Activated CD8-positive, alpha-beta T cell treated with anti-CD3 and anti-CD28 coated beads for 36 hours (primary cell): ENCODE results near the gene PTPRK. TPM values are rescaled to one million over a fixed set of nuclear protein-coding genes. Genes with fewer than 3 reads are reported as not detected.

Source experiments
- ATAC-seq: fragments of 200-7000 bp; cut with Tn5 transposase; one replicate; pipeline ENCODE4 v1.10.0; 2021; ENCODE audit warnings: mild to moderate bottlenecking, moderate library complexity
- CTCF ChIA-PET: fragments of 350-600 bp; sonication (Branson Sonifier 250); formaldehyde crosslinking; loops from one replicate; lab custom pipeline; 2021; ENCODE audit warnings: antibody characterized with exemption; lab: Charles Lee
- POLR2A ChIA-PET: fragments of 350-600 bp; sonication (Branson Sonifier 250); formaldehyde crosslinking; loops from one replicate; lab custom pipeline; 2021; ENCODE audit warnings: antibody characterized with exemption; lab: Charles Lee
- DNase-seq: peaks from one replicate; pipeline ENCODE4 v3.0.0-alpha.2; 2020
- H3K27ac Mint-ChIP-seq: one replicate; pipeline ENCODE4 v1.8.0; 2021; ENCODE audit warnings: mild to moderate bottlenecking, mixed read lengths
- H3K27me3 Mint-ChIP-seq: one replicate; pipeline ENCODE4 v1.8.0; 2021; ENCODE audit warnings: mixed read lengths
- H3K36me3 Mint-ChIP-seq: one replicate; pipeline ENCODE4 v1.8.0; 2021; ENCODE audit warnings: low read depth, mixed read lengths
- H3K4me1 Mint-ChIP-seq: one replicate; pipeline ENCODE4 v1.8.0; 2021; ENCODE audit warnings: low read depth, mixed read lengths
- H3K4me3 Mint-ChIP-seq: one replicate; pipeline ENCODE4 v1.8.0; 2021; ENCODE audit warnings: mild to moderate bottlenecking, moderate library complexity, mixed read lengths
- H3K9me3 Mint-ChIP-seq: one replicate; pipeline ENCODE4 v1.8.0; 2021; ENCODE audit warnings: mixed read lengths
- intact Hi-C: fragments of 100-400 bp; cut with micrococcal nuclease; formaldehyde crosslinking; loops from one replicate; pipeline ENCODE4 v1.10.0; 2022
- total RNA-seq, 2 experiments: library from RNA; stranded (reverse); gene quantifications; one replicate each; pipeline ENCODE4 v1.2.3, GENCODE V29; 2021
- TF ChIP-seq, protein P1 (sequence below): fragments of 200-600 bp; IDR thresholded peaks from one replicate; pipeline ENCODE4 v1.8.0; 2022; ENCODE audit warnings: antibody characterized with exemption, mild to moderate bottlenecking

The PTPRK gene
- total RNA-seq, 2 experiments from 2014 or later: 7.7 to 8.9 TPM

DNA sequence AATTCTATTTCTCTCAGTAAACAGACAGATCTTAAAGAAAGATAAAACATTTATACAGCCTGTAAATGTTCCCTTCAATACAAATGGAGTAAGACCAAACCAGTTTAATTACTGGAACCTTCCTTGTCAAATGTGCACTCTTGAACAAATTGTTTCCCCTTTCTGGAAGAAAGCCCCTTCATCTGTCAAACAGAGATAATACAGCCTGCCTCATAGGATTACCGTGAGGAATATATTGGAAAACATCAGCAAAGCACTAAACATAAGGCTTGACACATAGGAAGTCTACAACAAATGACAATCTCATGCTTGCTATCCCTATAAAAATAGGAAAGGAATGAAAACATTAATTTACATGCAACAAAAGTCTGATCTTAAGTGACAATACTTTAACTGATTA lies 173.8 kb downstream of the PTPRK start:
- DNase-seq: no peak
- H3K27ac Mint-ChIP-seq: no peak overlapping the region
- ChIA-PET POLR2A (no interaction called here), CTCF (interaction anchor here (1.5 kb wide), 1 partner anchor 10 kb away, joined by 3 read pairs; no protein-coding TSS in a partner anchor)
- intact Hi-C loops: no loop called here
- H3K4me3 Mint-ChIP-seq: no peak overlapping the region
- H3K4me1 Mint-ChIP-seq: peaks cover 2% of the 10 kb centered on the region
- no peak for ATAC-seq
- no peaks in the 10 kb centered on the region for H3K36me3 Mint-ChIP-seq
- H3K27me3 Mint-ChIP-seq: no peaks in the 10 kb centered on the region
- TF ChIP-seq, protein P1, sequence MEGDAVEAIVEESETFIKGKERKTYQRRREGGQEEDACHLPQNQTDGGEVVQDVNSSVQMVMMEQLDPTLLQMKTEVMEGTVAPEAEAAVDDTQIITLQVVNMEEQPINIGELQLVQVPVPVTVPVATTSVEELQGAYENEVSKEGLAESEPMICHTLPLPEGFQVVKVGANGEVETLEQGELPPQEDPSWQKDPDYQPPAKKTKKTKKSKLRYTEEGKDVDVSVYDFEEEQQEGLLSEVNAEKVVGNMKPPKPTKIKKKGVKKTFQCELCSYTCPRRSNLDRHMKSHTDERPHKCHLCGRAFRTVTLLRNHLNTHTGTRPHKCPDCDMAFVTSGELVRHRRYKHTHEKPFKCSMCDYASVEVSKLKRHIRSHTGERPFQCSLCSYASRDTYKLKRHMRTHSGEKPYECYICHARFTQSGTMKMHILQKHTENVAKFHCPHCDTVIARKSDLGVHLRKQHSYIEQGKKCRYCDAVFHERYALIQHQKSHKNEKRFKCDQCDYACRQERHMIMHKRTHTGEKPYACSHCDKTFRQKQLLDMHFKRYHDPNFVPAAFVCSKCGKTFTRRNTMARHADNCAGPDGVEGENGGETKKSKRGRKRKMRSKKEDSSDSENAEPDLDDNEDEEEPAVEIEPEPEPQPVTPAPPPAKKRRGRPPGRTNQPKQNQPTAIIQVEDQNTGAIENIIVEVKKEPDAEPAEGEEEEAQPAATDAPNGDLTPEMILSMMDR: no peak
- no peaks in the 10 kb centered on the region for H3K9me3 Mint-ChIP-seq

DNA sequence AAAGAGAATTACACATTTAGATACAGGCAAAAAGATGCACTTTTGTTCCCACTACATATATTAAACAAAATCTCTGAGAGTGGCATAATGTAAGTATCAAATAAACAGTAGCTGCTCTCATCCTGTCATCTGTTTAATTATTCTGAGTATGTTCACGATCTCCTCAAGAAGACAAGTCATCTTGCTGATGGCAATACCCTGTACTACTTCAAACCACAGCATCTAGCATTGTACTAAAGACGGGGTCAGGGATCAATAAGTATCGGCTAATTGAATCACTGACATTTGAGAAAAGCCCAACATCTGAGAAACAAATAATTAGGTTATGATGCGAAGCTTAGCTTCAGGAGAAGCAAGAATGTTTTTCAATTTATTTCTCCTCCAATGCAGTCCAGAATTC lies 175.1 kb downstream of the PTPRK start:
- H3K9me3 Mint-ChIP-seq: no peaks in the 10 kb centered on the region

DNA sequence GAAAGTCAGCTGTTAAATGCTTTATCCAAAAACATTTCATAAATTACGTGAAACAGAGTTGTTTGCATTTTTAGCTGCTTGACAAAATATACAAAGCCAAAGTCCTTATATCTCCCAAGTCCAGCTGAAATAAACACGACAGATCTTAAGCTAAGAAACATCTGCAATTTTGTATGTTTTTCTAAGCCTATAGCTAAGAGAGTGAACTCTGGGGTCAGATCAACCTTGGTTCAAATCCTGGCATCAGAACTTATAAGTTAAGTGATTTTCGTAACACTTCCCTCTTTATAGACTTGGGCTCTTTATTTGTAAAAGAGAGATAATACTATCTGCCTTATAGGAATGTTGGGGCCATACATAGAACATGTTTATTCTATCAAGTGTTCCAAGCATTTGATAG lies 176.7 kb downstream of the PTPRK start:
- H3K4me1 Mint-ChIP-seq: no peaks in the 10 kb centered on the region
- H3K9me3 Mint-ChIP-seq: no peaks in the 10 kb centered on the region
- ChIA-PET CTCF (interaction anchor here (1.5 kb wide), 1 partner anchor 14 kb away, joined by 3 read pairs; no protein-coding TSS in a partner anchor), POLR2A (no interaction called here)
- no peak for DNase-seq
- TF ChIP-seq, protein P1: no peak
- intact Hi-C loops: no loop called here
- no peaks in the 10 kb centered on the region for H3K27me3 Mint-ChIP-seq
- no peak for ATAC-seq
- H3K36me3 Mint-ChIP-seq: no peaks in the 10 kb centered on the region
- H3K27ac Mint-ChIP-seq: no peak overlapping the region
- H3K4me3 Mint-ChIP-seq: no peak overlapping the region

More for the DNA sequence above, 175.1 kb downstream of the PTPRK start:
- intact Hi-C loops: no loop called here
- TF ChIP-seq, protein P1: no peak
- Mint-ChIP-seq H3K4me3 (no peak overlapping the region), H3K4me1 (no peaks in the 10 kb centered on the region), H3K27me3 (no peaks in the 10 kb centered on the region), H3K27ac (no peak overlapping the region), H3K36me3 (no peaks in the 10 kb centered on the region)
- CTCF ChIA-PET: no interaction called here
- POLR2A ChIA-PET: no interaction called here
- ATAC-seq: no peak
- no peak for DNase-seq

DNA sequence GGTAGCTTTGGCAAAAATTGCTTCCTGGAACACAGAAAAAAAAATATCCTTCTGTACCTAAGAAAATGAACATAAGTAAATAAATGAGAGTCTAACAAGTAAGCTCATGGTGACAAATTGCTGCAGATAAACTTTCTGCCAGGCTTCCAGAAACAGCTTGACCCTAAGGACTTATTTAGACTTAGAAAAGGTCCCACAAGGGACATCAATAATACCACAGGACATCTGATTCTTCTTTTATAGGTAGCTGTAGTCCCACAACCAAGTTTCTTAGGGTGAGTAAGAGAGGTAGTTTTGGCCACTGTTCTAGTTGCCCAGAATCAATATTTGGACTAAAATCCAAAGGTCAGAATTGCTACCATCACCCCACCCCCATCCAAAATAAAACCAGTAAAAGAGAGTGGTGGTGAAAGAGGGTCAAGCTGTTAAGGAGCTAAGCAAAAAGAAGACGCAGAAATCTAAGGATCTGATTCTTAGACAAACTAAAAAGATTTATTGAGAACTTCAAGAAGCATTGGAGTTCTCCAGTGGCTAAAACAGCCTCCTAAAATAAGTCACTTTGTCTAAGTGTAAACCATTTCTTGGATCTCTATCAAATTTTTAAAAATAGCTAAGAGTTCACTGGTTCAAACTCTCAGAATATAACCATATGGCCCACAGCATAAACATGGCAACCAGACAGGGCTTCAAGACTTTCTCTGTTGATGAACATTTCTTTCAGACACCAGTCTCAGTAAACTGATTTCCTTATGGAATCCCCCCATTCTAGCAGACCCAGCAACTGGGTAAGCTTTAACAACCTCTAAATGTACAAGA lies 180.6 kb downstream of the PTPRK start:
- no peaks in the 10 kb centered on the region for H3K27me3 Mint-ChIP-seq
- no peak overlapping the region for H3K4me3 Mint-ChIP-seq
- ATAC-seq (no peak), DNase-seq (no peak)
- intact Hi-C loops: no loop called here
- POLR2A ChIA-PET: no interaction called here
- no peaks in the 10 kb centered on the region for H3K4me1 Mint-ChIP-seq
- H3K9me3 Mint-ChIP-seq: no peaks in the 10 kb centered on the region
- H3K27ac Mint-ChIP-seq: no peak overlapping the region
- TF ChIP-seq, protein P1: no peak
- CTCF ChIA-PET: no interaction called here
- no peaks in the 10 kb centered on the region for H3K36me3 Mint-ChIP-seq

DNA sequence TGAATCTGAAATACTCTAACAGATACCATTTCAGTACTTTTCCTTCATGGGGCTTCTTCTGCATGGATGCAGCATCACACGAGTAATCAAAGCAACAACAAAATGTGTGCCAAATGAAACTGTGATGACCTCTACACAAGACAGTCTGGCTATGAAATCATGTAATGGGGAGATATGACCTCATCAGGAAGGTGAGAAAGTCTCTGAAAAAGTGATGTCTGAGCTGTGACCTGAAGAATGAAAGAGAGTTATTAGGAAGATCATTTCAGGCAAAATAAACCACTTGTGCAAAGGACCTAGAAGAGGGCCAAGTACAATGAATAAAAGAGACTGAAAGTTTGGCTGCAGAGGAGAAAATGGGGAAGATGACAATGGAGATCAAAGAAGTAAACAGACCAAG lies 182.8 kb downstream of the PTPRK start:
- Mint-ChIP-seq H3K4me1 (no peaks in the 10 kb centered on the region), H3K9me3 (no peaks in the 10 kb centered on the region), H3K36me3 (no peaks in the 10 kb centered on the region), H3K27me3 (no peaks in the 10 kb centered on the region), H3K27ac (no peak overlapping the region), H3K4me3 (no peak overlapping the region)
- intact Hi-C loops: no loop called here
- ChIA-PET CTCF (interaction anchor here (1.8 to 2.5 kb wide), 2 partner anchors 10 to 13 kb away, joined by 5 to 10 read pairs; no protein-coding TSS in a partner anchor), POLR2A (no interaction called here)
- DNase-seq (no peak), ATAC-seq (no peak)
- TF ChIP-seq, protein P1: no peak
